Astrocyte of the spinal cord (primary cell): ENCODE results near the gene GHDC.

Experiments used
- DNase-seq: peaks from one replicate; pipeline ENCODE4 v3.0.0; 2011; ENCODE audit warnings: low read depth, low spot score
- H3K4me3 ChIP-seq: 2 replicates; pipeline ENCODE4 v1.5.1; 2011; ENCODE audit warnings: low read depth, mild to moderate bottlenecking, low read length, moderate library complexity
- in situ Hi-C: cut with HindIII; loops from 2 replicates; pipeline ENCODE4 v1.10.0; 2017; ENCODE audit warnings: low sequenced_read_pairs
- TF ChIP-seq, protein P1 (sequence below): IDR thresholded peaks from 2 replicates; pipeline ENCODE4 v1.5.1; 2012; ENCODE audit warnings: low read depth, mild to moderate bottlenecking, low read length, inconsistent platforms

The GHDC gene

DNA sequence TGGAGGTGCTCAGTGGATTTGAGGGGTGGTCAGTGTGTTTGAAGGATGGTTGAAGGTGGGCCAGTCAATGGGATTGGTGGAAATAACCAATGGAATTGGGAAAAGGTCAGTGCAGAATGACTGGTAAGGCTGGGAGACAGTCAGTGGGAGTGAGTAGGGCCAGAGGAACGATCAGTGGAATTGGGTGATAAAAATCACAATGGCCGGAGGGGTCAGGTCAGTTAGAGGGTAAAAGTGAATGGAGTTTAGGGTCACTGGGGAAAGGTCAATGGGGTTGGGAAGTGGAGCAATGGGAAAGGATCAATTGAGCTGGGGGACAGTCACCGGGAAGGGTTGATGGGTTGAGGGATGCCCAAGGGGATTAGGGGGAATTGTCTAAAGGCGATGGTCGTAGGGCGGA is 28.5 kb downstream of the GHDC start:
- in situ Hi-C loops = no loop called here
- TF ChIP-seq, protein P1, sequence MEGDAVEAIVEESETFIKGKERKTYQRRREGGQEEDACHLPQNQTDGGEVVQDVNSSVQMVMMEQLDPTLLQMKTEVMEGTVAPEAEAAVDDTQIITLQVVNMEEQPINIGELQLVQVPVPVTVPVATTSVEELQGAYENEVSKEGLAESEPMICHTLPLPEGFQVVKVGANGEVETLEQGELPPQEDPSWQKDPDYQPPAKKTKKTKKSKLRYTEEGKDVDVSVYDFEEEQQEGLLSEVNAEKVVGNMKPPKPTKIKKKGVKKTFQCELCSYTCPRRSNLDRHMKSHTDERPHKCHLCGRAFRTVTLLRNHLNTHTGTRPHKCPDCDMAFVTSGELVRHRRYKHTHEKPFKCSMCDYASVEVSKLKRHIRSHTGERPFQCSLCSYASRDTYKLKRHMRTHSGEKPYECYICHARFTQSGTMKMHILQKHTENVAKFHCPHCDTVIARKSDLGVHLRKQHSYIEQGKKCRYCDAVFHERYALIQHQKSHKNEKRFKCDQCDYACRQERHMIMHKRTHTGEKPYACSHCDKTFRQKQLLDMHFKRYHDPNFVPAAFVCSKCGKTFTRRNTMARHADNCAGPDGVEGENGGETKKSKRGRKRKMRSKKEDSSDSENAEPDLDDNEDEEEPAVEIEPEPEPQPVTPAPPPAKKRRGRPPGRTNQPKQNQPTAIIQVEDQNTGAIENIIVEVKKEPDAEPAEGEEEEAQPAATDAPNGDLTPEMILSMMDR = no peak
- no peak overlapping the region for H3K4me3 ChIP-seq
- DNase-seq = no peak

DNA sequence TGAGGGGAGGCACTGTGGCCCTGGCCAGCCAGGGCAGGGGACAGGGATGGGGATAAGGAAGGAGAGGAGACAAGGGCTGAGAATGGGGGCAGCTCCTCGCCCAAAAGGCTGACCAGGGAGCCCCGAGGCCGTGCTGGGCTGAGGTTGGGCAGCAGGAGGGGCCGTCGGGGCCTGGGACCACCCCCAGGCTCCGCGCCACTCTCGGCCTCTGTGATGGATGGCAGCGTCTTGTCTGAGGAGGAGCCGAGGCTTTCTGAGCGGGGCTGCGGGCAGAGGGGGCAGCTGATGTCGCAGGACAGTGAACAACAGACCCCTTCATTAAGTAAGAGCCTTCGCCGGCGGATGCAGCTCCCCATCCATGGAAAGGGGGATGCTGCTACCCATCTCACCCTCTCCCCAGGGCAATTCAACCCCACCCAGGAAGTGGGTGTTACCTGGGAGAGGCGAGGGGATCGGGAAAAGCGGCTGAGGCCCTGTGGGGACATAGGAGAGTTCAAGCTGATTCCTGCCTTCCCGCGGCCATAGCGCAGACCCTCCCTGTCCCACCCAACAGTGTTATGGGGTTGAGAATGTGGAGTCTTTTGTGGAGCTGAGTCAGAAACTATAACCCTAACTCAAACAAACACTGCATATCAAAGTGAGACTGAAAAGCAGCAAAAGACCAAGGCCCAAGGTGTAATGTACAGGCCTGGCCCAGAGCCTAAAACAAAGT is 30.4 kb downstream of the GHDC start:
- in situ Hi-C loops = no loop called here
- DNase-seq = no peak
- TF ChIP-seq, protein P1 = no peak
- no peak overlapping the region for H3K4me3 ChIP-seq

DNA sequence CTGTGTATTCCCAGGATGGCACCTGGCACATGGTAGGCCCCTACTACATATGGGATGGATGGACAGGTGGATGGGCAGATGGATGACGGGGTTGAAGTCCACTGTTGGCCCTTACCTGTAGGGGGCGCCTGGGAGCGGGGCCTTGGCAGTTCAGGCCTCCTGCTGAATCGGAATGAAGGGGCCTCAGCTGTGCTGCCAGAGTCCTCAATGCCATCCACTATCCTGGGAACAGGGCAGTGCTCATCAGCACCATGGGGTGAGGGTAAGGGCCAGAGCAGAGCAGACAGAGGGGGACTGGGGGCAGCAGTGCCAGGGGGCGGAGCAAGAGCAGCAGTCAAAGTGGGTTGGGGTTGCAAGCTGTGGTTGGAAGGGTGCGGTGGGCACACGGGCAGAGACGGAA is 31.2 kb downstream of the GHDC start:
- DNase-seq = no peak
- no peak overlapping the region for H3K4me3 ChIP-seq
- in situ Hi-C loops = no loop called here
- TF ChIP-seq, protein P1 = peak; percentile 44

DNA sequence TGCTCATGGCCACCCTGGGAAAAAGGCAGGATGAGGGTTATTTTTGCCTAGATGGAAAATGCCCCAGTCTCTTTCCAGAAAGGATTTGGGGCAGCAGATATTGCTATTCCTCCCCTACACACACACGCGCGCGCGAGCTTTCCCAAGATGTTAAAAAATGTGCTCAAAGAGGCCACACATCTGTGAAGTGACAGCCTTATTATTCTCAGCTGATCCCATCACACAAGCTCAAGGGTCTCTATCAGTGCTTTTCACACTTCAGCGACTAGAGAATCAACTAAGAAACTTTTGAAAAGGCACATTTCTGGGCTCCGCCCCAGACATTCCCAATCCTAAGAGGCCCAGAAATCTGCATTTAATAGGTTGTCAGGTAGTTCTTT is 33.8 kb downstream of the GHDC start:
- TF ChIP-seq, protein P1 = no peak
- in situ Hi-C loops = no loop called here
- DNase-seq = no peak
- H3K4me3 ChIP-seq = no peak overlapping the region

- no peak for DNase-seq
- TF ChIP-seq, protein P1 = no peak
- in situ Hi-C loops = no loop called here
- H3K4me3 ChIP-seq = no peak overlapping the region
Observed at GRCh38 chr17:42159796-42160530, 34.3 kb downstream of the GHDC start.

DNA sequence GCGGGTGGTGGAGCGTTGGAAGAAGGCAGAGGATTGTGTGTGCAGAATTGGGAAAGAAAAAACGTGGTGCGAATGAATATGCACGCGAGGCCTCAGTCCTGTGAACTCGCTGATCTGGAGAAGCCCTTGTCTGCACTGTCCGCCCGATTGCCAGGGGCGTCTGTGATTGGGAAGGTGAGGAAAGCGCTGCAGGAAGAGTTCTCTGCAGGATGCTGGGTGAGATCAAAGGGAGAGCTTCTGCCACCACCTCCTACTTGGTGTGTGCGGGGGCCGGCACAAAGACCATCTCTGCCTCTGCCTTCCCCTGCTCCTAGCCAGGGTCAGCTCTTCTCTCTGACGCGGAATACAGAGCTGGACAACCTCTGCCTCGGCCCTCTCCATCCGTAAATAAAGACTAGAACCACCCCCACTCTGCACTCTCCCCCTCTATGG is 38.7 kb downstream of the GHDC start:
- in situ Hi-C loops = no loop called here
- DNase-seq = no peak
- TF ChIP-seq, protein P1 = no peak
- H3K4me3 ChIP-seq = peak overlapping the region; percentile 96
